WTC11 (cell line): ENCODE results near the gene PGP.

Source experiments
- FOXJ3 ChIP-seq: sonication (generic); formaldehyde crosslinking; IDR thresholded peaks from 2 replicates; pipeline ENCODE4 v1.9.0; 2021; ENCODE audit warnings: missing genetic modification reagents, mild to moderate bottlenecking, borderline replicate concordance
- JUN ChIP-seq: sonication (generic); formaldehyde crosslinking; IDR thresholded peaks from 2 replicates; pipeline ENCODE4 v1.8.0; 2023; ENCODE audit warnings: mild to moderate bottlenecking, missing genetic modification reagents
- SOX15 ChIP-seq: fragments of 250-450 bp; sonication (Bioruptor Pico); IDR thresholded peaks from 2 replicates; pipeline ENCODE4 v1.9.0; 2021; ENCODE audit warnings: mild to moderate bottlenecking
- TEAD4 ChIP-seq: sonication (generic); formaldehyde crosslinking; IDR thresholded peaks from 2 replicates; pipeline ENCODE4 v1.8.0; 2022; ENCODE audit warnings: mild to moderate bottlenecking, missing genetic modification reagents
- ZNF263 ChIP-seq: sonication (generic); formaldehyde crosslinking; IDR thresholded peaks from 2 replicates; pipeline ENCODE4 v1.8.1; 2022; ENCODE audit warnings: low read depth, mild to moderate bottlenecking, moderate library complexity, missing genetic modification reagents
- ZNF671 ChIP-seq: fragments of 250-450 bp; sonication (Bioruptor Pico); IDR thresholded peaks from 2 replicates; pipeline ENCODE4 v1.8.0; 2021; ENCODE audit warnings: mild to moderate bottlenecking
- TF ChIP-seq, protein P1 (sequence below): fragments of 200-600 bp; IDR thresholded peaks from 2 replicates; pipeline ENCODE4 v1.8.0; 2022; ENCODE audit warnings: antibody characterized with exemption
- TF ChIP-seq, protein P2 (sequence below): sonication (generic); formaldehyde crosslinking; IDR thresholded peaks from 2 replicates; pipeline ENCODE4 v1.8.1; 2022; ENCODE audit warnings: mild to moderate bottlenecking, moderate library complexity, missing genetic modification reagents
- TF ChIP-seq, protein P3 (sequence below): sonication (generic); formaldehyde crosslinking; IDR thresholded peaks from 2 replicates; pipeline ENCODE4 v1.8.1; 2023; ENCODE audit warnings: mild to moderate bottlenecking, missing genetic modification reagents

DNA sequence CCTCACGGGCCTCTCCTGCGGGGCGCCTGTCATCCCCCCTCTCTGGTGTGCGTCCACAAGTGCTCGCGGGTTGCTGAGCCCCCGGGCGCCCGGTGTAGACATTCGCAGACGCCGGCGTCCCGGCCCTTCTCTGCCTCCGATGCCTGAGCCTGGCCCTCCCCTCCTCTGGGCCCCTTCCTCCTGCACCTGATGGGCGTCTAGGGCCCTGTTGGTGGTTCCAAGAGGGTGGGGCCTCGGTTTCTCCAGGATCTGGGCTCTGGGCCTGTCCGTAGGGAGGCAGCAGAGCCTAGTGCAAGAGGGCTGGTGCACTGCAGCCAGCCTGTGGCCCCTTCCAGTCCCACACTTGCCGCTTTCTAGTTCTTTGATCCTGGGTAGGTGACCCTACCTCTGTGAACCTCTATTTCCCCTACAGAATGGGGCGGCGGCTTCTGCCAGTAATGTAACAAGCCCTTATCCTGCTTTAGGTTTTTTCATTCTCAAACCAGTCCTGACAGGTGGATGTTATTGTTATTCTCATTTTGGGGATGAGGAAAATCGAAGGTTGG is 9.4 kb upstream of the PGP start:
- TF ChIP-seq TEAD4: no peak
- TF ChIP-seq FOXJ3 (CRISPR knock-in tag): no peak
- no peak for TF ChIP-seq ZNF263
- TF ChIP-seq JUN (CRISPR knock-in tag): no peak
- TF ChIP-seq SOX15 (CRISPR knock-in tag): no peak
- TF ChIP-seq, protein P1, sequence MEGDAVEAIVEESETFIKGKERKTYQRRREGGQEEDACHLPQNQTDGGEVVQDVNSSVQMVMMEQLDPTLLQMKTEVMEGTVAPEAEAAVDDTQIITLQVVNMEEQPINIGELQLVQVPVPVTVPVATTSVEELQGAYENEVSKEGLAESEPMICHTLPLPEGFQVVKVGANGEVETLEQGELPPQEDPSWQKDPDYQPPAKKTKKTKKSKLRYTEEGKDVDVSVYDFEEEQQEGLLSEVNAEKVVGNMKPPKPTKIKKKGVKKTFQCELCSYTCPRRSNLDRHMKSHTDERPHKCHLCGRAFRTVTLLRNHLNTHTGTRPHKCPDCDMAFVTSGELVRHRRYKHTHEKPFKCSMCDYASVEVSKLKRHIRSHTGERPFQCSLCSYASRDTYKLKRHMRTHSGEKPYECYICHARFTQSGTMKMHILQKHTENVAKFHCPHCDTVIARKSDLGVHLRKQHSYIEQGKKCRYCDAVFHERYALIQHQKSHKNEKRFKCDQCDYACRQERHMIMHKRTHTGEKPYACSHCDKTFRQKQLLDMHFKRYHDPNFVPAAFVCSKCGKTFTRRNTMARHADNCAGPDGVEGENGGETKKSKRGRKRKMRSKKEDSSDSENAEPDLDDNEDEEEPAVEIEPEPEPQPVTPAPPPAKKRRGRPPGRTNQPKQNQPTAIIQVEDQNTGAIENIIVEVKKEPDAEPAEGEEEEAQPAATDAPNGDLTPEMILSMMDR: no peak
- TF ChIP-seq ZNF671 (CRISPR knock-in tag): no peak
- TF ChIP-seq, protein P2, sequence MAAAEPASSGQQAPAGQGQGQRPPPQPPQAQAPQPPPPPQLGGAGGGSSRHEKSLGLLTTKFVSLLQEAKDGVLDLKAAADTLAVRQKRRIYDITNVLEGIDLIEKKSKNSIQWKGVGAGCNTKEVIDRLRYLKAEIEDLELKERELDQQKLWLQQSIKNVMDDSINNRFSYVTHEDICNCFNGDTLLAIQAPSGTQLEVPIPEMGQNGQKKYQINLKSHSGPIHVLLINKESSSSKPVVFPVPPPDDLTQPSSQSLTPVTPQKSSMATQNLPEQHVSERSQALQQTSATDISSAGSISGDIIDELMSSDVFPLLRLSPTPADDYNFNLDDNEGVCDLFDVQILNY (CRISPR knock-in tag): no peak
- TF ChIP-seq, protein P3, sequence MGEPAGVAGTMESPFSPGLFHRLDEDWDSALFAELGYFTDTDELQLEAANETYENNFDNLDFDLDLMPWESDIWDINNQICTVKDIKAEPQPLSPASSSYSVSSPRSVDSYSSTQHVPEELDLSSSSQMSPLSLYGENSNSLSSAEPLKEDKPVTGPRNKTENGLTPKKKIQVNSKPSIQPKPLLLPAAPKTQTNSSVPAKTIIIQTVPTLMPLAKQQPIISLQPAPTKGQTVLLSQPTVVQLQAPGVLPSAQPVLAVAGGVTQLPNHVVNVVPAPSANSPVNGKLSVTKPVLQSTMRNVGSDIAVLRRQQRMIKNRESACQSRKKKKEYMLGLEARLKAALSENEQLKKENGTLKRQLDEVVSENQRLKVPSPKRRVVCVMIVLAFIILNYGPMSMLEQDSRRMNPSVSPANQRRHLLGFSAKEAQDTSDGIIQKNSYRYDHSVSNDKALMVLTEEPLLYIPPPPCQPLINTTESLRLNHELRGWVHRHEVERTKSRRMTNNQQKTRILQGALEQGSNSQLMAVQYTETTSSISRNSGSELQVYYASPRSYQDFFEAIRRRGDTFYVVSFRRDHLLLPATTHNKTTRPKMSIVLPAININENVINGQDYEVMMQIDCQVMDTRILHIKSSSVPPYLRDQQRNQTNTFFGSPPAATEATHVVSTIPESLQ (CRISPR knock-in tag): no peak
